Osteocyte (in vitro differentiated cells): ENCODE measurements around the gene TMEM201. TPM values are rescaled to one million over a fixed set of nuclear protein-coding genes. Genes with fewer than 3 reads are reported as not detected.

Source experiments
- DNase-seq: peaks from one replicate; pipeline ENCODE4 v3.0.0; 2021; ENCODE audit warnings: mixed read lengths; ENCODE audit not compliant: unreplicated experiment; ENCODE audit errors: extremely low spot score
- H3K27ac Mint-ChIP-seq: one replicate; pipeline ENCODE4 v1.8.0; 2021; ENCODE audit warnings: mild to moderate bottlenecking, mixed read lengths; ENCODE audit not compliant: unreplicated experiment
- H3K27me3 Mint-ChIP-seq: one replicate; pipeline ENCODE4 v1.8.0; 2021; ENCODE audit warnings: mixed read lengths; ENCODE audit not compliant: unreplicated experiment
- H3K36me3 Mint-ChIP-seq: one replicate; pipeline ENCODE4 v1.8.0; 2021; ENCODE audit warnings: mixed read lengths; ENCODE audit not compliant: unreplicated experiment
- H3K4me1 Mint-ChIP-seq: one replicate; pipeline ENCODE4 v1.8.0; 2021; ENCODE audit warnings: mixed read lengths; ENCODE audit not compliant: unreplicated experiment
- H3K4me3 Mint-ChIP-seq: one replicate; pipeline ENCODE4 v1.8.0; 2021; ENCODE audit warnings: mild to moderate bottlenecking, moderate library complexity, mixed read lengths; ENCODE audit not compliant: unreplicated experiment
- H3K9me3 Mint-ChIP-seq: one replicate; pipeline ENCODE4 v1.8.0; 2021; ENCODE audit warnings: mixed read lengths; ENCODE audit not compliant: unreplicated experiment
- CTCF ChIP-seq: fragments of 200-600 bp; sonication (generic); IDR thresholded peaks from 2 replicates; pipeline ENCODE4 v1.5.0; 2021; ENCODE audit warnings: antibody characterized with exemption, mild to moderate bottlenecking, moderate library complexity
- total RNA-seq: library from RNA; stranded (reverse); gene quantifications from 2 replicates; pipeline ENCODE4 v1.2.1, GENCODE V29; 2021

The TMEM201 gene
- total RNA-seq, 1 donor from 2014 or later, result 17.9 TPM

GRCh38 chr1:9629445-9630201 is 40.9 kb downstream of the TMEM201 start:
- no peaks in the 10 kb centered on the region for H3K27me3 Mint-ChIP-seq
- H3K36me3 Mint-ChIP-seq, result no peaks in the 10 kb centered on the region

GRCh38 chr1:9630331-9631111 is 41.8 kb downstream of the TMEM201 start:
- no peaks in the 10 kb centered on the region for H3K9me3 Mint-ChIP-seq
- H3K27ac Mint-ChIP-seq, result no peak overlapping the region
- H3K27me3 Mint-ChIP-seq, result no peaks in the 10 kb centered on the region
- no peaks in the 10 kb centered on the region for H3K36me3 Mint-ChIP-seq
- peaks cover 3% of the 10 kb centered on the region for H3K4me1 Mint-ChIP-seq
- no peak overlapping the region for H3K4me3 Mint-ChIP-seq
- no peak for TF ChIP-seq CTCF
- no peak for DNase-seq

More at GRCh38 chr1:9629445-9630201, 40.9 kb downstream of the TMEM201 start:
- no peak for TF ChIP-seq CTCF
- Mint-ChIP-seq H3K4me1 (peaks cover 3% of the 10 kb centered on the region), H3K4me3 (no peak overlapping the region), H3K27ac (no peak overlapping the region), H3K9me3 (no peaks in the 10 kb centered on the region)
- DNase-seq, result no peak

- DNase-seq, result no peak
- H3K36me3 Mint-ChIP-seq, result no peaks in the 10 kb centered on the region
- no peak overlapping the region for H3K4me3 Mint-ChIP-seq
- no peak overlapping the region for H3K27ac Mint-ChIP-seq
- no peaks in the 10 kb centered on the region for H3K27me3 Mint-ChIP-seq
- no peaks in the 10 kb centered on the region for H3K9me3 Mint-ChIP-seq
- no peak for TF ChIP-seq CTCF
- peaks cover 1% of the 10 kb centered on the region for H3K4me1 Mint-ChIP-seq
These were observed 42.9 kb downstream of the TMEM201 start for GRCh38 chr1:9631613-9632012.

GRCh38 chr1:9633493-9633892 is 44.8 kb downstream of the TMEM201 start:
- Mint-ChIP-seq H3K9me3 (no peaks in the 10 kb centered on the region), H3K4me3 (no peak overlapping the region), H3K36me3 (no peaks in the 10 kb centered on the region), H3K27me3 (no peaks in the 10 kb centered on the region), H3K4me1 (no peaks in the 10 kb centered on the region), H3K27ac (no peak overlapping the region)
- no peak for TF ChIP-seq CTCF
- DNase-seq, result no peak

GRCh38 chr1:9634582-9634981 is 45.9 kb downstream of the TMEM201 start:
- H3K4me3 Mint-ChIP-seq, result no peak overlapping the region
- H3K36me3 Mint-ChIP-seq, result no peaks in the 10 kb centered on the region
- H3K27me3 Mint-ChIP-seq, result no peaks in the 10 kb centered on the region
- H3K4me1 Mint-ChIP-seq, result no peaks in the 10 kb centered on the region
- no peak for DNase-seq
- no peak overlapping the region for H3K27ac Mint-ChIP-seq
- no peaks in the 10 kb centered on the region for H3K9me3 Mint-ChIP-seq
- TF ChIP-seq CTCF, result no peak
